ENCODE measurements around the gene NUDT6. TPM values are rescaled to one million over a fixed set of nuclear protein-coding genes. Genes with fewer than 3 reads are reported as not detected.
"Not testable (repeated sequence)": the region's sequence is repeated elsewhere in the genome, so short reads cannot be mapped to it uniquely, and the experiment has no call there.

The NUDT6 gene
- total RNA-seq, 4 donors from 2014 or later, result 2.5 to 10.2 (median 6.2) TPM

- peak; percentile 83 for ATAC-seq (ENCODE audit: low FRiP score)
- no peak for TF ChIP-seq CTCF (IDR thresholded peaks at IDR 0.05)
- DNase-seq (ENCODE audit: low spot score), result no peak
These were observed 67.7 kb downstream of the NUDT6 start for GRCh38 chr4:122854447-122855352.

- DNase-seq (ENCODE audit: low spot score), result no peak
- ATAC-seq (ENCODE audit: low FRiP score), result no peak
- no peak for TF ChIP-seq CTCF (IDR thresholded peaks at IDR 0.05)
These were observed 70.8 kb downstream of the NUDT6 start for GRCh38 chr4:122851568-122851967.

GRCh38 chr4:122849789-122850188, 72.6 kb downstream of the NUDT6 start:
- not testable (repeated sequence) for DNase-seq (ENCODE audit: low spot score); ATAC-seq (ENCODE audit: low FRiP score)

GRCh38 chr4:122847931-122848330, 74.5 kb downstream of the NUDT6 start:
- ATAC-seq (ENCODE audit: low FRiP score), result no peak
- no peak for TF ChIP-seq CTCF (IDR thresholded peaks at IDR 0.05)

GRCh38 chr4:122845760-122846159, 76.6 kb downstream of the NUDT6 start:
- ATAC-seq (ENCODE audit: low FRiP score) (no peak), DNase-seq (ENCODE audit: low spot score) (no peak)
- no peak for TF ChIP-seq CTCF (IDR thresholded peaks at IDR 0.05)

More at GRCh38 chr4:122847931-122848330, 74.5 kb downstream of the NUDT6 start:
- DNase-seq (ENCODE audit: low spot score), result no peak

GRCh38 chr4:122845066-122845465, 77.3 kb downstream of the NUDT6 start:
- ATAC-seq (ENCODE audit: low FRiP score) (no peak), DNase-seq (ENCODE audit: low spot score) (no peak)
- no peak for TF ChIP-seq CTCF (IDR thresholded peaks at IDR 0.05)

GRCh38 chr4:122844391-122844790, 78.0 kb downstream of the NUDT6 start:
- ATAC-seq (ENCODE audit: low FRiP score); DNase-seq (ENCODE audit: low spot score): not testable (repeated sequence)

GRCh38 chr4:122842984-122843531, 79.3 kb downstream of the NUDT6 start:
- no peak for ATAC-seq (ENCODE audit: low FRiP score)
- DNase-seq (ENCODE audit: low spot score), result no peak
- no peak for TF ChIP-seq CTCF (IDR thresholded peaks at IDR 0.05)
